Stimulated activated naive CD8-positive, alpha-beta T cell treated with anti-CD3 and anti-CD28 coated beads, Interleukin-15, amount 100 ng/mL, for 72 hours (primary cell): Measurements from ENCODE around the gene TRIM17.
"Not testable (repeated sequence)": the region's sequence is repeated elsewhere in the genome, so short reads cannot be mapped to it uniquely, and the experiment has no call there.

Experiments used
- ATAC-seq: fragments of 150-1000 bp; cut with Tn5 transposase; 2 replicates; pipeline ENCODE4 v1.10.0; 2021; ENCODE audit warnings: mild to moderate bottlenecking, moderate library complexity
- DNase-seq, 2 donors: peaks; one replicate each; pipeline ENCODE4 v3.0.0; 2021 to 2022
- H3K27ac Mint-ChIP-seq, 2 donors: one replicate each; pipeline ENCODE4 v1.8.0; 2022; ENCODE audit warnings: mild to moderate bottlenecking in 2 of 2, mixed read lengths in 2 of 2, moderate library complexity in 2 of 2
- H3K27me3 Mint-ChIP-seq: one replicate; pipeline ENCODE4 v1.8.0; 2022; ENCODE audit warnings: mixed read lengths
- H3K4me1 Mint-ChIP-seq: one replicate; pipeline ENCODE4 v1.8.0; 2022; ENCODE audit warnings: mild to moderate bottlenecking, mixed read lengths
- H3K4me3 Mint-ChIP-seq, 2 donors: one replicate each; pipeline ENCODE4 v1.8.0; 2022; ENCODE audit warnings: mild to moderate bottlenecking in 2 of 2, mixed read lengths in 2 of 2, moderate library complexity in 1 of 2
- H3K9me3 Mint-ChIP-seq, 2 donors: one replicate each; pipeline ENCODE4 v1.8.0; 2022; ENCODE audit warnings: mixed read lengths in 2 of 2

Gene TRIM17

GRCh38 chr1:228454238-228454637 is 37.6 kb upstream of the TRIM17 start:
- no peaks in the 10 kb centered on the region for H3K9me3 Mint-ChIP-seq
- ATAC-seq = no peak
- H3K4me3 Mint-ChIP-seq = no peak overlapping the region
- H3K27me3 Mint-ChIP-seq = peaks cover 7% of the 10 kb centered on the region
- H3K27ac Mint-ChIP-seq = no peak overlapping the region
- DNase-seq = no peak
- H3K4me1 Mint-ChIP-seq = peaks cover 55% of the 10 kb centered on the region

GRCh38 chr1:228453614-228454013 is 37.0 kb upstream of the TRIM17 start:
- Mint-ChIP-seq H3K9me3 (no peaks in the 10 kb centered on the region), H3K4me1 (peaks cover 56% of the 10 kb centered on the region), H3K27ac (peak overlapping the region in 1 of 2 donors; percentile 20), H3K4me3 (no peak overlapping the region), H3K27me3 (peaks cover 8% of the 10 kb centered on the region)
- DNase-seq = no peak
- ATAC-seq = no peak

- peak overlapping the region in 1 of 2 donors; percentile 20 for H3K27ac Mint-ChIP-seq
- no peaks in the 10 kb centered on the region for H3K9me3 Mint-ChIP-seq
- no peak overlapping the region for H3K4me3 Mint-ChIP-seq
- ATAC-seq = no peak
- no peak for DNase-seq
- H3K4me1 Mint-ChIP-seq = peaks cover 51% of the 10 kb centered on the region
- H3K27me3 Mint-ChIP-seq = peaks cover 13% of the 10 kb centered on the region
Observed at GRCh38 chr1:228453022-228453560, 36.4 kb upstream of the TRIM17 start.

GRCh38 chr1:228452194-228453021 is 35.7 kb upstream of the TRIM17 start:
- Mint-ChIP-seq H3K9me3 (no peaks in the 10 kb centered on the region), H3K4me1 (peaks cover 44% of the 10 kb centered on the region), H3K27ac (no peak overlapping the region), H3K27me3 (peaks cover 15% of the 10 kb centered on the region), H3K4me3 (no peak overlapping the region)
- no peak for DNase-seq
- ATAC-seq = no peak

- no peak for ATAC-seq
- H3K27me3 Mint-ChIP-seq = peaks cover 33% of the 10 kb centered on the region
- peaks cover 49% of the 10 kb centered on the region for H3K4me1 Mint-ChIP-seq
- no peaks in the 10 kb centered on the region for H3K9me3 Mint-ChIP-seq
- no peak for DNase-seq
- H3K4me3 Mint-ChIP-seq = no peak overlapping the region
- H3K27ac Mint-ChIP-seq = no peak overlapping the region
Observed at GRCh38 chr1:228450200-228450599, 33.5 kb upstream of the TRIM17 start.

- Mint-ChIP-seq H3K27me3 (peaks cover 51% of the 10 kb centered on the region), H3K4me1 (peaks cover 39% of the 10 kb centered on the region), H3K9me3 (no peaks in the 10 kb centered on the region), H3K27ac (no peak overlapping the region), H3K4me3 (no peak overlapping the region)
- ATAC-seq (no peak), DNase-seq (no peak)
Observed at GRCh38 chr1:228448372-228448771, 31.7 kb upstream of the TRIM17 start.

- Mint-ChIP-seq H3K9me3 (no peaks in the 10 kb centered on the region), H3K4me1 (peaks cover 34% of the 10 kb centered on the region), H3K4me3 (no peak overlapping the region), H3K27ac (no peak overlapping the region), H3K27me3 (peaks cover 53% of the 10 kb centered on the region)
- DNase-seq = no peak
- ATAC-seq = no peak
Observed at GRCh38 chr1:228446852-228447251, 30.2 kb upstream of the TRIM17 start.

GRCh38 chr1:228445843-228446650 is 29.4 kb upstream of the TRIM17 start:
- H3K9me3 Mint-ChIP-seq = no peaks in the 10 kb centered on the region
- peaks cover 60% of the 10 kb centered on the region for H3K27me3 Mint-ChIP-seq
- peak; percentile 24 to 40 for DNase-seq
- H3K4me1 Mint-ChIP-seq = peaks cover 34% of the 10 kb centered on the region
- peak overlapping the region in 1 of 2 donors; percentile 83 for H3K27ac Mint-ChIP-seq
- peak overlapping the region; percentile 80 to 87 for H3K4me3 Mint-ChIP-seq
- peak; percentile 88 for ATAC-seq

GRCh38 chr1:228445490-228445842 is 28.8 kb upstream of the TRIM17 start:
- Mint-ChIP-seq H3K27me3 (peaks cover 65% of the 10 kb centered on the region), H3K4me3 (peak overlapping the region; percentile 80 to 87), H3K9me3 (no peaks in the 10 kb centered on the region), H3K27ac (peak overlapping the region in 1 of 2 donors; percentile 83), H3K4me1 (peaks cover 34% of the 10 kb centered on the region)
- DNase-seq (no peak), ATAC-seq (peak; percentile 25)

- Mint-ChIP-seq H3K4me1 (peaks cover 22% of the 10 kb centered on the region), H3K4me3 (no peak overlapping the region), H3K9me3 (no peaks in the 10 kb centered on the region), H3K27me3 (peaks cover 79% of the 10 kb centered on the region), H3K27ac (no peak overlapping the region)
- no peak for DNase-seq
- no peak for ATAC-seq
Observed at GRCh38 chr1:228443395-228443794, 26.7 kb upstream of the TRIM17 start.

GRCh38 chr1:228440761-228441500 is 24.3 kb upstream of the TRIM17 start:
- Mint-ChIP-seq H3K27ac (no peak overlapping the region), H3K27me3 (peaks cover 76% of the 10 kb centered on the region), H3K4me1 (peaks cover 11% of the 10 kb centered on the region), H3K9me3 (no peaks in the 10 kb centered on the region), H3K4me3 (no peak overlapping the region)
- ATAC-seq = no peak
- DNase-seq = no peak

GRCh38 chr1:228438266-228438665 is 21.6 kb upstream of the TRIM17 start:
- Mint-ChIP-seq H3K9me3 (no peaks in the 10 kb centered on the region), H3K27ac (no peak overlapping the region), H3K27me3 (peaks cover 72% of the 10 kb centered on the region), H3K4me3 (no peak overlapping the region), H3K4me1 (no peaks in the 10 kb centered on the region)
- DNase-seq = no peak
- ATAC-seq = no peak

- no peak overlapping the region for H3K4me3 Mint-ChIP-seq
- H3K27me3 Mint-ChIP-seq = peaks cover 80% of the 10 kb centered on the region
- no peak overlapping the region for H3K27ac Mint-ChIP-seq
- ATAC-seq (no peak), DNase-seq (no peak)
- no peaks in the 10 kb centered on the region for H3K9me3 Mint-ChIP-seq
- no peaks in the 10 kb centered on the region for H3K4me1 Mint-ChIP-seq
Observed at GRCh38 chr1:228437424-228437962, 20.8 kb upstream of the TRIM17 start.

- no peaks in the 10 kb centered on the region for H3K4me1 Mint-ChIP-seq
- H3K9me3 Mint-ChIP-seq = no peaks in the 10 kb centered on the region
- ATAC-seq = no peak
- H3K27ac Mint-ChIP-seq = no peak overlapping the region
- DNase-seq = no peak
- H3K4me3 Mint-ChIP-seq = no peak overlapping the region
- H3K27me3 Mint-ChIP-seq = peaks cover 76% of the 10 kb centered on the region
Observed at GRCh38 chr1:228434689-228435088, 18.0 kb upstream of the TRIM17 start.

GRCh38 chr1:228433337-228434053 is 16.8 kb upstream of the TRIM17 start:
- not testable (repeated sequence) for H3K4me3 Mint-ChIP-seq, H3K4me1 Mint-ChIP-seq, DNase-seq, H3K27ac Mint-ChIP-seq, ATAC-seq, H3K9me3 Mint-ChIP-seq
- peaks cover 74% of the 10 kb centered on the region for H3K27me3 Mint-ChIP-seq
